GM12875 (cell line): ENCODE measurements around the gene TIAM2.

Experiments used
- H3K4me3 ChIP-seq: one replicate; pipeline ENCODE4 v1.5.1; 2011; ENCODE audit warnings: low read depth, low read length, control low read depth
- CTCF ChIP-seq: IDR thresholded peaks from 2 replicates; pipeline ENCODE4 v1.5.1; 2011; ENCODE audit warnings: low read depth, mild to moderate bottlenecking, control low read depth, inconsistent platforms, low read length, moderate library complexity, borderline replicate concordance; ENCODE audit not compliant: insufficient read depth

The TIAM2 gene

GRCh38 chr6:154998855-154999254, 3.7 kb downstream of the TIAM2 start:
- H3K4me3 ChIP-seq: no peak overlapping the region
- no peak for TF ChIP-seq CTCF

- no peak for TF ChIP-seq CTCF
- no peak overlapping the region for H3K4me3 ChIP-seq
Observed at GRCh38 chr6:155001482-155001881, 6.4 kb downstream of the TIAM2 start.

- TF ChIP-seq CTCF: no peak
- no peak overlapping the region for H3K4me3 ChIP-seq
Observed at GRCh38 chr6:155001934-155002333, 6.8 kb downstream of the TIAM2 start.

- no peak for TF ChIP-seq CTCF
- H3K4me3 ChIP-seq: no peak overlapping the region
Observed at GRCh38 chr6:155003476-155003875, 8.4 kb downstream of the TIAM2 start.

- TF ChIP-seq CTCF: no peak
- H3K4me3 ChIP-seq: no peak overlapping the region
Observed at GRCh38 chr6:155004017-155004416, 8.9 kb downstream of the TIAM2 start.

GRCh38 chr6:155004576-155005372, 9.7 kb downstream of the TIAM2 start:
- TF ChIP-seq CTCF: no peak
- no peak overlapping the region for H3K4me3 ChIP-seq

- TF ChIP-seq CTCF: no peak
- H3K4me3 ChIP-seq: no peak overlapping the region
Observed at GRCh38 chr6:155008625-155009024, 13.5 kb downstream of the TIAM2 start.
